Measurements from ENCODE around the gene GNAI3.

Gene GNAI3

GRCh38 chr1:109579491-109579890 lies 31.1 kb downstream of the GNAI3 start:
- no peak overlapping the region for H3K4me3 ChIP-seq (ENCODE audit: low read length)
- TF ChIP-seq CTCF (IDR thresholded peaks at IDR 0.05; ENCODE audit: insufficient read depth, low read depth, low read length, missing control alignments): no peak
- DNase-seq (ENCODE audit: low read depth): no peak

- no peak for DNase-seq (ENCODE audit: low read depth)
- H3K4me3 ChIP-seq (ENCODE audit: low read length): no peak overlapping the region
- TF ChIP-seq CTCF (IDR thresholded peaks at IDR 0.05; ENCODE audit: insufficient read depth, low read depth, low read length, missing control alignments): no peak
Observed at GRCh38 chr1:109582021-109582420, 33.6 kb downstream of the GNAI3 start.

- no peak for DNase-seq (ENCODE audit: low read depth)
- no peak for TF ChIP-seq CTCF (IDR thresholded peaks at IDR 0.05; ENCODE audit: insufficient read depth, low read depth, low read length, missing control alignments)
- H3K4me3 ChIP-seq (ENCODE audit: low read length): no peak overlapping the region
Observed at GRCh38 chr1:109584766-109585165, 36.4 kb downstream of the GNAI3 start.

GRCh38 chr1:109586055-109586454 lies 37.6 kb downstream of the GNAI3 start:
- H3K4me3 ChIP-seq (ENCODE audit: low read length): no peak overlapping the region
- DNase-seq (ENCODE audit: low read depth): no peak
- no peak for TF ChIP-seq CTCF (IDR thresholded peaks at IDR 0.05; ENCODE audit: insufficient read depth, low read depth, low read length, missing control alignments)

GRCh38 chr1:109589177-109589576 lies 40.8 kb downstream of the GNAI3 start:
- no peak for DNase-seq (ENCODE audit: low read depth)
- no peak overlapping the region for H3K4me3 ChIP-seq (ENCODE audit: low read length)
- TF ChIP-seq CTCF (IDR thresholded peaks at IDR 0.05; ENCODE audit: insufficient read depth, low read depth, low read length, missing control alignments): no peak

GRCh38 chr1:109589679-109590078 lies 41.3 kb downstream of the GNAI3 start:
- DNase-seq (ENCODE audit: low read depth): no peak
- H3K4me3 ChIP-seq (ENCODE audit: low read length): no peak overlapping the region
- TF ChIP-seq CTCF (IDR thresholded peaks at IDR 0.05; ENCODE audit: insufficient read depth, low read depth, low read length, missing control alignments): no peak

GRCh38 chr1:109592916-109593315 lies 44.5 kb downstream of the GNAI3 start:
- no peak for DNase-seq (ENCODE audit: low read depth)
- no peak for TF ChIP-seq CTCF (IDR thresholded peaks at IDR 0.05; ENCODE audit: insufficient read depth, low read depth, low read length, missing control alignments)
- H3K4me3 ChIP-seq (ENCODE audit: low read length): no peak overlapping the region
